ENCODE results near the gene CBX4. TPM values are rescaled to one million over a fixed set of nuclear protein-coding genes. Genes with fewer than 3 reads are reported as not detected.

Gene CBX4
- total RNA-seq, 1 experiment from 2014 or later: 3.3 TPM

- no peak for TF ChIP-seq RORB (CRISPR knock-in tag; IDR thresholded peaks at IDR 0.05)
- TF ChIP-seq KAT7 (CRISPR knock-in tag; IDR thresholded peaks at IDR 0.05; ENCODE audit: borderline replicate concordance): no peak
- TF ChIP-seq CDX4 (CRISPR knock-in tag; IDR thresholded peaks at IDR 0.05; ENCODE audit: borderline replicate concordance): no peak
Observed at GRCh38 chr17:79847698-79848369, 8.6 kb upstream of the CBX4 start (continued).

DNA sequence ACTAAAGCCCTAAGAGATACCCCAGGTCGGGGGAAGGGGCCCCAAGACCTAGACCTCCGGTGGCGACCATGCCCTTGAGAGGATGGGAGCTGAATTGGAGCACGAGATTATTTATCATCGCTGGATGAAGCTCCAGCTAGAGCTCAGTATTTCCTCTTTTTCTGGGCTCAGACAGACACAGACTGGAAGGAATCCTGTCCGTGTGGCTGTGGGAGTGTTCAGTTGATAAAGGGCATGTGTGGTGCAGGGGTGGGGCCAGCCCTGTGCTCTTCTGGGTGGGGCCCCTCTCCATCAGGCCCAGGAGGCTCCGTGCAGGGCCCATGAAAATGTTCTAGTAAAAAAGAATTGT, 6.3 kb upstream of the CBX4 start:
- Mint-ChIP-seq H3K27me3 (ENCODE audit: low read depth) (peaks cover 81% of the 10 kb centered on the region), H3K9me3 (no peaks in the 10 kb centered on the region)
- POLR2A ChIA-PET: interaction anchor here (0.6 kb wide), 1 partner anchor 28 kb away, joined by 3 read pairs; no protein-coding TSS in a partner anchor

More for the DNA sequence above, 6.3 kb upstream of the CBX4 start:
- Mint-ChIP-seq H3K36me3 (no peaks in the 10 kb centered on the region), H3K4me3 (peak overlapping the region; percentile 61; the same call in 1 of the 2 replicates), H3K27ac (no peak overlapping the region), H3K4me1 (peaks cover 14% of the 10 kb centered on the region)
- TF ChIP-seq HMGA2 (CRISPR knock-in tag; IDR thresholded peaks at IDR 0.05): no peak
- TF ChIP-seq RELA (CRISPR knock-in tag; IDR thresholded peaks at IDR 0.05; ENCODE audit: borderline replicate concordance): no peak
- no peak for TF ChIP-seq ZNF396 (CRISPR knock-in tag; IDR thresholded peaks at IDR 0.05; ENCODE audit: borderline replicate concordance)
- TF ChIP-seq, protein P1, sequence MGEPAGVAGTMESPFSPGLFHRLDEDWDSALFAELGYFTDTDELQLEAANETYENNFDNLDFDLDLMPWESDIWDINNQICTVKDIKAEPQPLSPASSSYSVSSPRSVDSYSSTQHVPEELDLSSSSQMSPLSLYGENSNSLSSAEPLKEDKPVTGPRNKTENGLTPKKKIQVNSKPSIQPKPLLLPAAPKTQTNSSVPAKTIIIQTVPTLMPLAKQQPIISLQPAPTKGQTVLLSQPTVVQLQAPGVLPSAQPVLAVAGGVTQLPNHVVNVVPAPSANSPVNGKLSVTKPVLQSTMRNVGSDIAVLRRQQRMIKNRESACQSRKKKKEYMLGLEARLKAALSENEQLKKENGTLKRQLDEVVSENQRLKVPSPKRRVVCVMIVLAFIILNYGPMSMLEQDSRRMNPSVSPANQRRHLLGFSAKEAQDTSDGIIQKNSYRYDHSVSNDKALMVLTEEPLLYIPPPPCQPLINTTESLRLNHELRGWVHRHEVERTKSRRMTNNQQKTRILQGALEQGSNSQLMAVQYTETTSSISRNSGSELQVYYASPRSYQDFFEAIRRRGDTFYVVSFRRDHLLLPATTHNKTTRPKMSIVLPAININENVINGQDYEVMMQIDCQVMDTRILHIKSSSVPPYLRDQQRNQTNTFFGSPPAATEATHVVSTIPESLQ (CRISPR knock-in tag; IDR thresholded peaks at IDR 0.05): no peak
- TF ChIP-seq, protein P2, sequence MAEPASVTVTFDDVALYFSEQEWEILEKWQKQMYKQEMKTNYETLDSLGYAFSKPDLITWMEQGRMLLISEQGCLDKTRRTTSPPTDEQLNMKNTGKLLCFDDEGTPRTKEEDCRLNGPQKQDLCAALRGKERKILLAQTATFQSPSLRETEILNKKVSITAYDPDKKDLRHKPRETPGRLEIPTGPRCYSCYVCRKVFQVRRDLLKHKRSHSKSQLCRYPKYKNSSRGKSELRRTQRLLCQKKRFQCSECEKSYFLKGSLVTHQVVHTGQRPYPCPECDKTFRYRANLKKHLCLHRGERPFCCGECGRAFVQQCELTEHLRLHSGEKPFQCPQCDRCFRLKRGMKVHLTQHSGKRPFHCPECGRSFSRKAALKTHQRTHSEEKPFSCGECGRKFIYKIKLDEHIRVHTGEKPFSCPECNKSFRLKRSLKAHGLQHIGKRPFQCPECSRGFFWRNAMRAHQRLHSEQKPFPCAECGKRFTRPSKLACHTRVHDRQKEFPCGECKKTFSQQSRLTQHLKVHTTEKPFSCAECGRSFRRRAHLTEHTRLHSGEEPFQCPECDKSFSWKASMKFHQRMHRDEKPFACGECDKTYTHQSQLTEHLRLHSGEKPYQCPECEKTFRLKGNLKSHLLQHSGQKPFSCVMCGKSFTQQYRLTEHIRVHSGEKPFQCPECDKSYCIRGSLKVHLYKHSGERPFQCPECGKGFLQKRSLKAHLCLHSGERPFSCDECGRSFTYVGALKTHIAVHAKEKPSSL (CRISPR knock-in tag; conservative IDR thresholded peaks at IDR 0.05): no peak
- TF ChIP-seq, protein P3, sequence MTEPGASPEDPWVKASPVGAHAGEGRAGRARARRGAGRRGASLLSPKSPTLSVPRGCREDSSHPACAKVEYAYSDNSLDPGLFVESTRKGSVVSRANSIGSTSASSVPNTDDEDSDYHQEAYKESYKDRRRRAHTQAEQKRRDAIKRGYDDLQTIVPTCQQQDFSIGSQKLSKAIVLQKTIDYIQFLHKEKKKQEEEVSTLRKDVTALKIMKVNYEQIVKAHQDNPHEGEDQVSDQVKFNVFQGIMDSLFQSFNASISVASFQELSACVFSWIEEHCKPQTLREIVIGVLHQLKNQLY (CRISPR knock-in tag; IDR thresholded peaks at IDR 0.05): no peak
- TF ChIP-seq ZNF138 (CRISPR knock-in tag; conservative IDR thresholded peaks at IDR 0.05): no peak
- no peak for TF ChIP-seq ERG (CRISPR knock-in tag; IDR thresholded peaks at IDR 0.05)
- TF ChIP-seq, protein P4, sequence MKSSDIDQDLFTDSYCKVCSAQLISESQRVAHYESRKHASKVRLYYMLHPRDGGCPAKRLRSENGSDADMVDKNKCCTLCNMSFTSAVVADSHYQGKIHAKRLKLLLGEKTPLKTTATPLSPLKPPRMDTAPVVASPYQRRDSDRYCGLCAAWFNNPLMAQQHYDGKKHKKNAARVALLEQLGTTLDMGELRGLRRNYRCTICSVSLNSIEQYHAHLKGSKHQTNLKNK (CRISPR knock-in tag; IDR thresholded peaks at IDR 0.05): no peak
- no peak for TF ChIP-seq ELF4 (CRISPR knock-in tag; IDR thresholded peaks at IDR 0.05; ENCODE audit: low read depth)
- DNase-seq (ENCODE audit: low spot score) (no peak), ATAC-seq (no peak)
- CTCF ChIA-PET: interaction anchor here (0.6 to 9.0 kb wide), 22 partner anchors 10 to 148 kb away, joined by 3 to 221 read pairs (median 7); partner anchors contain the start of gene CBX8

Measured in WTC11 (cell line).